ENCODE results near the gene ASAP3.

- no peak for TF ChIP-seq CTCF (IDR thresholded peaks at IDR 0.05)
- no peak for TF ChIP-seq POLR2A (IDR thresholded peaks at IDR 0.05)
- TF ChIP-seq POLR2AphosphoS5 (IDR thresholded peaks at IDR 0.05), result no peak
These were observed 96.5 kb downstream of the ASAP3 start for GRCh38 chr1:23387494-23387893.
